ENCODE data around the gene SLC12A2. TPM values are rescaled to one million over a fixed set of nuclear protein-coding genes. Genes with fewer than 3 reads are reported as not detected.
A peak's percentile ranks its signal among the peaks of the same experiment; 100 is the strongest.

Gene SLC12A2
- total and polyA plus RNA-seq, 2 donors from 2014 or later = 3.8 to 21.0 TPM

DNA sequence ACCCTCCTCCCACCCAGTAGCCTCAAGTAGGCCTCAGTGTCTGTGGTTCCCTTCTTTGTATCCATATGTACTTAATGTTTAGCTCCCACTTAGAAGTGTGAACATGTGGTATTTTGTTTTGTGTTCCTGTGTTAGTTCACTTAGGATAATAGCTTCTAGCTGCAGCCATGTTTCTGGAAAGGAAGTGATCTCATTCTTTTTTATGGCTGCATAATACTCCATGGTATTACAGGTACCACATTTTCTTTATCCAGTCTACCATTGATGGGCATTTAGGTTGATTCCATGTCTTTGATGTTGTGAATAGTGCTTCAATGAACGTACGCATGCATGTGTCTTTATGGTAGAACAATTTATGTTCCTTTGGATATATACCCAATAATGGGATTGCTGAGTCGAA is 74.8 kb downstream of the SLC12A2 start:
- Histone ChIP-seq H3K27me3 (ENCODE audit: control insufficient read depth, insufficient read depth, low read length) (no peaks in the 10 kb centered on the region), H3K4me1 (ENCODE audit: control insufficient read depth in 2 of 3, insufficient read depth in 2 of 3, low read depth in 1 of 3, low read length in 3 of 3) (no peaks in the 10 kb centered on the region), H3K27ac (ENCODE audit: low read depth in 2 of 2, low read length in 2 of 2) (no peak overlapping the region), H3K4me3 (ENCODE audit: low read length in 3 of 3) (no peak overlapping the region), H3K36me3 (ENCODE audit: control insufficient read depth in 2 of 3, insufficient read depth in 3 of 3, low read length in 3 of 3) (peaks cover 0 to 7% (median 4%) of the 10 kb centered on the region in 3 donors), H3K9me3 (ENCODE audit: control insufficient read depth in 2 of 3, insufficient read depth in 1 of 3, low read length in 3 of 3) (no peaks in the 10 kb centered on the region), H3K9ac (ENCODE audit: low read length in 3 of 3) (no peak overlapping the region)
- FAIRE-seq (no peak), DNase-seq (no peak)
- TF ChIP-seq, protein P1, sequence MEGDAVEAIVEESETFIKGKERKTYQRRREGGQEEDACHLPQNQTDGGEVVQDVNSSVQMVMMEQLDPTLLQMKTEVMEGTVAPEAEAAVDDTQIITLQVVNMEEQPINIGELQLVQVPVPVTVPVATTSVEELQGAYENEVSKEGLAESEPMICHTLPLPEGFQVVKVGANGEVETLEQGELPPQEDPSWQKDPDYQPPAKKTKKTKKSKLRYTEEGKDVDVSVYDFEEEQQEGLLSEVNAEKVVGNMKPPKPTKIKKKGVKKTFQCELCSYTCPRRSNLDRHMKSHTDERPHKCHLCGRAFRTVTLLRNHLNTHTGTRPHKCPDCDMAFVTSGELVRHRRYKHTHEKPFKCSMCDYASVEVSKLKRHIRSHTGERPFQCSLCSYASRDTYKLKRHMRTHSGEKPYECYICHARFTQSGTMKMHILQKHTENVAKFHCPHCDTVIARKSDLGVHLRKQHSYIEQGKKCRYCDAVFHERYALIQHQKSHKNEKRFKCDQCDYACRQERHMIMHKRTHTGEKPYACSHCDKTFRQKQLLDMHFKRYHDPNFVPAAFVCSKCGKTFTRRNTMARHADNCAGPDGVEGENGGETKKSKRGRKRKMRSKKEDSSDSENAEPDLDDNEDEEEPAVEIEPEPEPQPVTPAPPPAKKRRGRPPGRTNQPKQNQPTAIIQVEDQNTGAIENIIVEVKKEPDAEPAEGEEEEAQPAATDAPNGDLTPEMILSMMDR (IDR thresholded peaks at IDR 0.05; ENCODE audit: borderline replicate concordance, extremely low read depth, insufficient read depth) = no peak
- intact Hi-C loops (cut with DNase I) = no loop called here

DNA sequence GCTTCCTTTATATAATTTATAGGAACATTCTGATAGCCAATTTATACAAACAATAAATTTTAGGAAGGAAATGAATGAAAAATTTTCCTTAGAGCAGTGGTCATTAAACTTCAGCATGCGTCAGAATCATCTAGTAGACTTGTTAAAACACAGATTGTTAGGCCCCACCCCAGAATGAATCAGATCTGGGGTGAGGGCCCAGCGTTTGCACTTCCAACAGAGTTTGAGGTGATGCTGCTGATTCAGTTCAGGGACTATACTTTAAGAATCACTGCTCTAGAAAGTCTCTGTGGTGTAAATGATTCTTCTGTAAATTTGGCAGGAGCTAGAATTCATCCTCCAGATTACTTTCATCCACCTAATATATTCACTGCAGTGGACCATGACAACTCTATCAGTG is 80.4 kb downstream of the SLC12A2 start:
- DNase-seq = no peak
- FAIRE-seq = no peak
- no peaks in the 10 kb centered on the region for H3K9me3 ChIP-seq (ENCODE audit: control insufficient read depth in 2 of 3, insufficient read depth in 1 of 3, low read length in 3 of 3)
- TF ChIP-seq, protein P1 (IDR thresholded peaks at IDR 0.05; ENCODE audit: borderline replicate concordance, extremely low read depth, insufficient read depth) = no peak
- H3K27me3 ChIP-seq (ENCODE audit: control insufficient read depth, insufficient read depth, low read length) = no peaks in the 10 kb centered on the region
- no peaks in the 10 kb centered on the region for H3K4me1 ChIP-seq (ENCODE audit: control insufficient read depth in 2 of 3, insufficient read depth in 2 of 3, low read depth in 1 of 3, low read length in 3 of 3)
- H3K27ac ChIP-seq (ENCODE audit: low read depth in 2 of 2, low read length in 2 of 2) = no peak overlapping the region
- intact Hi-C loops (cut with DNase I) = no loop called here
- H3K9ac ChIP-seq (ENCODE audit: low read length in 3 of 3) = no peak overlapping the region
- H3K4me3 ChIP-seq (ENCODE audit: low read length in 3 of 3) = no peak overlapping the region
- peaks cover 0 to 3% (median 0%) of the 10 kb centered on the region in 3 donors for H3K36me3 ChIP-seq (ENCODE audit: control insufficient read depth in 2 of 3, insufficient read depth in 3 of 3, low read length in 3 of 3)

DNA sequence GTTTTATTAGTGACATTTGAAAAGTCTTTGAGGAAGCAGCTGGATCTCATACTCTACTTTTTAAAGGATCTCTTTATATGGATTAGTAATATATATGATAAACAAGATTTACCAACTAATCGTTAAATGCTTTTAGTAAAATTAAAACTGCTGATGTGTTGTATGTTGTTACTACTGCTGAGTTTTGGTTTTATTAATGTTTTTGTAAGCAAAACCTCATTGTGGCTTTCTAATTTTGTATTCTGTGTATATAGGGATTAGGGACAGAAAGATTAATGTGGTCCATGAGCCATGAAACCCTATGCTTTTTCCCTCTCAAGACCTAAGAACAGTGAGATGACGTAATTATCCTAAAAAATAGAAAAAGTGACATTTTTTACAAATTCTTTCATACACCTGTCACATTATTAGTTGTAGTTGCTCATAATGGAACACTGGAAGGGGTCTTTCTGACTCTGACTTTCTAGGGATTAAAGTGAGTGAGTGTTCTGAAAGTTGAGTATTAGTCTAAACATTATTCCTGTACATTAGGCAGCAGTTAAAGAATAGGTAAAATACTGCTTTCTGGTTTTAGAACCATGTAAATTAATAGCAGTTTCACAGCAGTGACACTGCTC is 85.9 kb downstream of the SLC12A2 start:
- H3K4me1 ChIP-seq (ENCODE audit: control insufficient read depth in 2 of 3, insufficient read depth in 2 of 3, low read depth in 1 of 3, low read length in 3 of 3) = no peaks in the 10 kb centered on the region
- DNase-seq (peak in 2 of 5 donors; percentile 20 to 64), FAIRE-seq (no peak)
- H3K9ac ChIP-seq (ENCODE audit: low read length in 3 of 3) = no peak overlapping the region
- intact Hi-C loops (cut with DNase I) = no loop called here
- no peaks in the 10 kb centered on the region for H3K27me3 ChIP-seq (ENCODE audit: control insufficient read depth, insufficient read depth, low read length)
- no peak overlapping the region for H3K27ac ChIP-seq (ENCODE audit: low read depth in 2 of 2, low read length in 2 of 2)
- H3K36me3 ChIP-seq (ENCODE audit: control insufficient read depth in 2 of 3, insufficient read depth in 3 of 3, low read length in 3 of 3) = peaks cover 0 to 4% (median 2%) of the 10 kb centered on the region in 3 donors
- no peaks in the 10 kb centered on the region for H3K9me3 ChIP-seq (ENCODE audit: control insufficient read depth in 2 of 3, insufficient read depth in 1 of 3, low read length in 3 of 3)
- no peak overlapping the region for H3K4me3 ChIP-seq (ENCODE audit: low read length in 3 of 3)
- TF ChIP-seq, protein P1 (IDR thresholded peaks at IDR 0.05; ENCODE audit: borderline replicate concordance, extremely low read depth, insufficient read depth) = no peak

GRCh38 chr5:128172102-128172501 is 88.5 kb downstream of the SLC12A2 start:
- Histone ChIP-seq H3K27me3 (ENCODE audit: control insufficient read depth, insufficient read depth, low read length) (no peaks in the 10 kb centered on the region), H3K4me1 (ENCODE audit: control insufficient read depth in 2 of 3, insufficient read depth in 2 of 3, low read depth in 1 of 3, low read length in 3 of 3) (no peaks in the 10 kb centered on the region), H3K36me3 (ENCODE audit: control insufficient read depth in 2 of 3, insufficient read depth in 3 of 3, low read length in 3 of 3) (peaks cover 0 to 4% (median 2%) of the 10 kb centered on the region in 3 donors), H3K4me3 (ENCODE audit: low read length in 3 of 3) (no peak overlapping the region), H3K27ac (ENCODE audit: low read depth in 2 of 2, low read length in 2 of 2) (no peak overlapping the region), H3K9ac (ENCODE audit: low read length in 3 of 3) (no peak overlapping the region), H3K9me3 (ENCODE audit: control insufficient read depth in 2 of 3, insufficient read depth in 1 of 3, low read length in 3 of 3) (no peaks in the 10 kb centered on the region)
- FAIRE-seq (no peak), DNase-seq (no peak)
- TF ChIP-seq, protein P1 (IDR thresholded peaks at IDR 0.05; ENCODE audit: borderline replicate concordance, extremely low read depth, insufficient read depth) = no peak
- intact Hi-C loops (cut with DNase I) = no loop called here

Measured in kidney (tissue), 14 donors.